OCI-LY1 (cell line): ENCODE results near the gene WTAP.

ENCODE experiments used
- H2AFZ ChIP-seq: fragments of 200-600 bp; sonication (generic), shearing (Covaris generic); 2 replicates; pipeline ENCODE4 v1.6.0; 2014; ENCODE audit warnings: antibody characterized with exemption, mild to moderate bottlenecking, low read length
- H3F3A ChIP-seq: fragments of 200-600 bp; sonication (generic), shearing (Covaris generic); 2 replicates; pipeline ENCODE4 v1.6.0; 2014; ENCODE audit warnings: mild to moderate bottlenecking, antibody characterized with exemption, low read length, moderate library complexity; ENCODE audit not compliant: insufficient read depth
- H3K27ac ChIP-seq: fragments of 200-600 bp; sonication (generic); 2 replicates; pipeline ENCODE4 v1.5.1; 2014; ENCODE audit warnings: low read length, mixed run types, mild to moderate bottlenecking, low read depth; ENCODE audit not compliant: poor library complexity, severe bottlenecking
- H3K27me3 ChIP-seq: fragments of 200-600 bp; sonication (generic); 2 replicates; pipeline ENCODE4 v1.6.0; 2014; ENCODE audit warnings: antibody characterized with exemption, mild to moderate bottlenecking, low read length, moderate library complexity; ENCODE audit not compliant: insufficient read depth
- H3K36me3 ChIP-seq: fragments of 200-600 bp; sonication (generic); 2 replicates; pipeline ENCODE4 v1.6.1; 2014; ENCODE audit warnings: mild to moderate bottlenecking, antibody characterized with exemption, low read length, moderate library complexity, mixed read lengths; ENCODE audit not compliant: insufficient read depth
- H3K4me1 ChIP-seq: fragments of 200-600 bp; sonication (generic); 2 replicates; pipeline ENCODE4 v1.5.1; 2014; ENCODE audit warnings: mild to moderate bottlenecking, low read length, moderate library complexity; ENCODE audit not compliant: insufficient read depth, severe bottlenecking
- H3K4me2 ChIP-seq: fragments of 200-600 bp; sonication (generic), shearing (Covaris generic); 2 replicates; pipeline ENCODE4 v1.6.1; 2014; ENCODE audit warnings: low read length
- H3K4me3 ChIP-seq: fragments of 200-600 bp; sonication (generic); 2 replicates; pipeline ENCODE4 v1.5.1; 2014; ENCODE audit warnings: low read length, low read depth, mild to moderate bottlenecking, mixed read lengths; ENCODE audit not compliant: poor library complexity, severe bottlenecking
- H3K79me2 ChIP-seq: fragments of 200-600 bp; shearing (Covaris generic); 2 replicates; pipeline ENCODE4 v1.6.1; 2016; ENCODE audit warnings: mixed run types, low read length, mixed read lengths; ENCODE audit not compliant: insufficient read depth
- H3K9ac ChIP-seq: fragments of 200-600 bp; sonication (generic), shearing (Covaris generic); 2 replicates; pipeline ENCODE4 v1.6.1; 2014; ENCODE audit warnings: mild to moderate bottlenecking, low read length, mixed read lengths
- H3K9me2 ChIP-seq: fragments of 200-600 bp; sonication (generic), shearing (Covaris generic); 2 replicates; pipeline ENCODE4 v1.6.1; 2014; ENCODE audit warnings: low read depth, mild to moderate bottlenecking, low read length, mixed read lengths
- H3K9me3 ChIP-seq: fragments of 200-600 bp; shearing (Covaris generic); 2 replicates; pipeline ENCODE4 v1.6.1; 2014; ENCODE audit warnings: low read length, mixed read lengths
- H4K20me1 ChIP-seq: fragments of 200-600 bp; sonication (generic), shearing (Covaris generic); 2 replicates; pipeline ENCODE4 v1.6.0; 2016; ENCODE audit warnings: mild to moderate bottlenecking, low read length; ENCODE audit not compliant: insufficient read depth
- EZH2 ChIP-seq: fragments of 200-600 bp; sonication (generic), shearing (Covaris generic); IDR thresholded peaks from 2 replicates; pipeline ENCODE4 v1.8.0; 2017; ENCODE audit warnings: borderline replicate concordance, mixed run types, mild to moderate bottlenecking, antibody characterized with exemption, low read length, moderate library complexity, mixed read lengths
- TF ChIP-seq, protein P1 (sequence below): fragments of 200-600 bp; sonication (generic), shearing (Covaris generic); IDR thresholded peaks from 2 replicates; pipeline ENCODE4 v1.5.1; 2017; ENCODE audit warnings: mild to moderate bottlenecking, antibody characterized with exemption, low read length, moderate library complexity, mixed read lengths

The WTAP gene

DNA sequence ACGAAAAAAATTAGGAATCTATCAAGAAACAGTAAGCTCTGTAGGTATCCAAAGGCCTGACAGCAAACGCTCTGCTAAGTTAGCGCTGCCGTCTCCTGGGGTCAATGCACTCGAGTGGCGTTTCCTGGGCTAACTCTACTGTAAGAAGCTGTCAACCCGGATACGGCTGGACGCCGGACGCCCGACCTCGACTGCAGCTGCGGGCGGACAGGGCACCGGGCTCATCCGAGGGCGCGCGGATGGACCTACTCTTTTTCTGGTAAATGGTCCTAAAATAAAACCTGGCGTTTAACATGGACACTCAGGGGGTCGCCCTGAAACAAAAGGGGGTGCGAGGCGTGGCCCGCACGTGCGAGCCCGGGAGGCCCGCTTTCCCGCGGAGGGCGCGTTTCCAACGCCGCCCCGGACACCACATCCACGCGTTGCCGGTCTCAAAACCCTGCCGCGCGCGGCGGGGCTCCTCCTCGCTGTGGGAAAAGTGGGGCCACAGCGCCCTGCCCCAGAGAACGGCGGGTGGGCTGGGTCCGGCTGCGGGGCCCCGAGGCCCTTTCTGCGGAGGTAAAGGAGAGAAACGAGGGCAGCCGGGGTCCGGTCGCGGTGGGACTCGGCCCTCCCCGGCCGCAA is 61.6 kb downstream of the WTAP start:
- TF ChIP-seq EZH2, result no peak
- TF ChIP-seq, protein P1, sequence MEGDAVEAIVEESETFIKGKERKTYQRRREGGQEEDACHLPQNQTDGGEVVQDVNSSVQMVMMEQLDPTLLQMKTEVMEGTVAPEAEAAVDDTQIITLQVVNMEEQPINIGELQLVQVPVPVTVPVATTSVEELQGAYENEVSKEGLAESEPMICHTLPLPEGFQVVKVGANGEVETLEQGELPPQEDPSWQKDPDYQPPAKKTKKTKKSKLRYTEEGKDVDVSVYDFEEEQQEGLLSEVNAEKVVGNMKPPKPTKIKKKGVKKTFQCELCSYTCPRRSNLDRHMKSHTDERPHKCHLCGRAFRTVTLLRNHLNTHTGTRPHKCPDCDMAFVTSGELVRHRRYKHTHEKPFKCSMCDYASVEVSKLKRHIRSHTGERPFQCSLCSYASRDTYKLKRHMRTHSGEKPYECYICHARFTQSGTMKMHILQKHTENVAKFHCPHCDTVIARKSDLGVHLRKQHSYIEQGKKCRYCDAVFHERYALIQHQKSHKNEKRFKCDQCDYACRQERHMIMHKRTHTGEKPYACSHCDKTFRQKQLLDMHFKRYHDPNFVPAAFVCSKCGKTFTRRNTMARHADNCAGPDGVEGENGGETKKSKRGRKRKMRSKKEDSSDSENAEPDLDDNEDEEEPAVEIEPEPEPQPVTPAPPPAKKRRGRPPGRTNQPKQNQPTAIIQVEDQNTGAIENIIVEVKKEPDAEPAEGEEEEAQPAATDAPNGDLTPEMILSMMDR, result no peak
- Histone ChIP-seq H3K27ac (peak overlapping the region; percentile 26), H3K36me3 (peaks cover 67% of the 10 kb centered on the region), H3K4me1 (peaks cover 29% of the 10 kb centered on the region), H2AFZ (no peak overlapping the region), H3K9me3 (no peaks in the 10 kb centered on the region), H3K9ac (peak overlapping the region; percentile 80), H3K4me3 (peak overlapping the region; percentile 73), H3K79me2 (peaks cover 64% of the 10 kb centered on the region), H3K9me2 (no peaks in the 10 kb centered on the region), H4K20me1 (no peaks in the 10 kb centered on the region), H3F3A (no peaks in the 10 kb centered on the region; the same call in 1 of the 2 replicates), H3K27me3 (no peaks in the 10 kb centered on the region), H3K4me2 (peak overlapping the region; percentile 87)

DNA sequence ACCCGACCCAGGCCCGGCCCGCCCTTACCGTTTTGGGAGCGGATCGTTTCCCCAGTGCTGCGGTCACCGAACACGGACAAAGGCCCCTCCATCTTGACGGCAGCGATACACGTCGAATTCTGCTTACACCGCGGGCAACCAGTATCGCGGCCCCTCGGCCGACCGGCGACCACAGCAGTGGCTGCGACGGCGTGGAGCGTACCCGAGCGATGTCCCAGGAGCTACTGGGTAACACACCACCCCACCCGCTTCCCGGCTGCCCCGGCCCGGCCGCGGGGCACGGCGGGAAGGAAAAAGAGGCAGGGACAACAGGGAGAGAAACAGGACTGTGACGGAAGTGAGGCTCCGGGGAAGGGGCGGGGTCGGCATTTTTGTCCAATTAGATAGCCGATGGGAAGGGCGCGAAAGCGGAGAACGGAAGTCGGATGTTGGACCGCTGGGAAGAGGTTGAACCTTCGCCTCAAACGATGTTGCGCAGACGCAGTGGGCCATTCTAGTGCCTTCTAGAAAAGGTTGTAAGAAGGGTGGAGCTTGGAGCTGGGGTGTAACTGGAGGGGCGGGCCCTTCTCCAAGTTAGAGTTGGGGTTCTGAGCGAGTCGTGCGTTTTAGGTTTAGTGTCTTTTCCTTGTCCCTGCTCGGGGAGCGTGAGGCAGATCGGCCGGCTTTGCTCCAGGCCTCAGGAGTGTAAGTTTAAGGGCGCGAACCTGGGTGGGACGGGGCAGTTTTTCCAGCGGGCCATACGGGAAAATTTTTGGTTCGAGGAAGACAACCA is 62.3 kb downstream of the WTAP start, which contains the start of gene TCP1:
Gene TCP1, minus strand, starts transcription at position 226 of the 772 bp plus-strand sequence. Its CDS starts 134 bp downstream, at position 92.
- H2AFZ ChIP-seq, result no peak within 1 kb of the TSS
- H3K4me3 ChIP-seq, result peak within 1 kb of the TSS; percentile 73
- no peaks in the 10 kb centered on the region for H3K9me2 ChIP-seq
- H3K4me1 ChIP-seq, result peaks cover 29% of the 10 kb centered on the region
- H4K20me1 ChIP-seq, result no peaks in the 10 kb centered on the region
- H3K36me3 ChIP-seq, result peaks cover 67% of the 10 kb centered on the region
- TF ChIP-seq, protein P1, result no peak
- no peaks in the 10 kb centered on the region for H3K27me3 ChIP-seq
- peak within 1 kb of the TSS; percentile 89 for H3K4me2 ChIP-seq
- H3F3A ChIP-seq, result no peaks in the 10 kb centered on the region
- H3K79me2 ChIP-seq, result peaks cover 64% of the 10 kb centered on the region
- no peaks in the 10 kb centered on the region for H3K9me3 ChIP-seq
- H3K27ac ChIP-seq, result peak within 1 kb of the TSS; percentile 77
- peak within 1 kb of the TSS; percentile 85 for H3K9ac ChIP-seq

DNA sequence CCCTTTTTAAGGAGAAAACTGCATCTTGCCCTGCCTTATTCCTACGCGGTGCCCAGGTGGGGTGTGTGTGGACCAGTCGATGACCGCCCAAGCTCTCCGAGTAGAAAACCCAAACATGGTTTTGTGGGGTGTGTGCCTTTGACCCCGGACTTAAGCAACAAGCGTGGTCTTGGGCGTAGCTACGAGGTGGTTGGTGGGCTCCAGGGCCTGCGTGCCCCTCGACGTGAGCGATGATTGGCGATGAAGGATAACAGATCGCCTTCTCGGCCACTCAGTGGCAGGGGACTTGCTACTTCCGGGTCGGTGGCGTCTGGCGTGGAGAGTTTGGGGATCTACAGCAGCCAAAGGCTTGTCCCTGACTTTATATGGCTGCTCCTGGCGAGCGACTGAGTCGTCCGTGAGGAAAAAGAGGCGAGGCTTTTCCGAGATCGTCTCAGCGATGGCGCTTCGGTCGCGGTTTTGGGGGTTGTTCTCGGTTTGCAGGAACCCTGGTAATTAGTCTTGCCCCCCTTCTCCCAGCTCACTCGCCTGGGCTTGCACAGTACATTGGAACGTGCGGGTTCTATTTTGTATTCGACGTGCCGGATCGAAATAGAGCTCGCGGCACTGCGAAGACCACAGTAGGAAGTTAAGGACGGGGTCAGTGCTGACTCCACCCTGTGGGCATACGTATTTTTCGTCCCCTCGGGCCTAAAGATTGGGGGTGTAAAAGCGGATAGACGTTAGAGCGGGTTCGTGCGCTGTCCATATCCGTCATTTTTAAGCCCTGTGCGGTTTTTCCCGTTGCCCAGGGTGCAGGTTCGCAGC is 63.0 kb downstream of the WTAP start, which contains the start of gene MRPL18:
Gene MRPL18, plus strand, starts transcription at position 319 of the 807 bp plus-strand sequence. Its CDS starts 121 bp downstream, at position 440.
- Histone ChIP-seq H3K4me2 (peak within 1 kb of the TSS; percentile 89), H3K4me1 (peaks cover 29% of the 10 kb centered on the region), H4K20me1 (no peaks in the 10 kb centered on the region), H3K79me2 (peaks cover 59% of the 10 kb centered on the region), H3K9me3 (no peaks in the 10 kb centered on the region), H3K36me3 (peaks cover 61% of the 10 kb centered on the region), H3F3A (no peaks in the 10 kb centered on the region), H2AFZ (no peak within 1 kb of the TSS), H3K9me2 (no peaks in the 10 kb centered on the region), H3K27ac (peak within 1 kb of the TSS; percentile 77), H3K27me3 (no peaks in the 10 kb centered on the region), H3K4me3 (peak within 1 kb of the TSS; percentile 73), H3K9ac (peak within 1 kb of the TSS; percentile 85)
- no peak for TF ChIP-seq EZH2
- TF ChIP-seq, protein P1, result no peak
